NCI-H82 treated with DMSO at 0.1 percent for 48 hours (cell line): ENCODE data around the gene SRCIN1.
A peak's percentile ranks its signal among the peaks of the same experiment; 100 is the strongest.

ENCODE experiments used
- DNase-seq: peaks from one replicate; lab custom pipeline; 2025; ENCODE audit not compliant: unreplicated experiment; lab: John Stamatoyannopoulos, UW

SRCIN1 gene

DNA sequence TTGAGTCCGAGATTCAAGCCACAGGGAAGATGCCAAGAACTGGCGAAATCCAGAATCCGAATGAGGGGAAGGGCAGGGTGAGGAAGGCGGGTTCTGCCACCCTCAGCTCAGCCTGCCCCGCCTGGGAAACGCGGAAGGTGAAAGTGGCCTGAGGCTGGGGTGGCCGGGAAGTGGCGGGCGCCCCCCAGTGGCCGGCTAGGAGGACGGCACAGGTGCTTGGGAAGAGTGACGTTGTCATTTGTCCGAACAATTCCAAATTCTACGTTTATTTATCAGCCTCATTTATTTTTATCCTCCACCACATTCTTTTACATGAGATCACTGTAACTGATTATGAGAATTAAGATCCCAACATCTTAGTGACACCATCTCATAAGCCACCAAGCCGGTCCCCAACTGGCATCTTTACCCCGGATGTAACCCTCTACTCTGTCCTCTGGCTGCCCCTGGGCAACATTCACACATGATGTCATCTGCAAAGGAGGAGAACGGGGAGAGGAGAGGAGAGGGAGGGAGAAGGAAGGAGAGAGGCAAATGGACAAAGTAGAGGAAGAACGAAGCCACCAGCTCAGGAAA, 21.3 kb downstream of the SRCIN1 start:
- DNase-seq: peak; percentile 20

DNA sequence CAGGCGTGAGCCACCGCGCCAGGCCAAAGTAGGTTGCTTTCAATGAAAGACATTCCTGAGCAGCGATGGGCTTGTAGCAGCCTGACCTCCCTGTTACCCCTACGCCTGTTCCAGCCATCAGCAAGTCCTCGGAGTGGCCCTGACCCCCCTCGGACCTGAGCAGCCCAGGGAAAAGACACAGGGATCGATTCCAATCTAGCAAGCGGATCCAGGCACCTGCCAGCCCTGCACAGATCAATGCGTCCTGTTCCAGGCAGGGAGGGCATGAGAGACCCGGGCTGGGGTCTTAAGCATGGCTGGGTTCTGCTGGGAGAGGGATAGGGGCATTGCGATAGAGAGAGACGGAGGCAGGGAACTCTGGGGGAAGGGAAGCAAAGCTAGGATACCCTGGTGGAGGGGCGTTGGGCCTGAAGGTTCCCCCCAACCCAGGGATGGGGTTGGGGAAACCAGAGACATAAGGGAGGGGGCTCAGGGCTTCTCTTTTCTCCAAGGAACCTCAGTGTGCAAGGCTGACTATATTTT, 21.9 kb downstream of the SRCIN1 start:
- no peak for DNase-seq

DNA sequence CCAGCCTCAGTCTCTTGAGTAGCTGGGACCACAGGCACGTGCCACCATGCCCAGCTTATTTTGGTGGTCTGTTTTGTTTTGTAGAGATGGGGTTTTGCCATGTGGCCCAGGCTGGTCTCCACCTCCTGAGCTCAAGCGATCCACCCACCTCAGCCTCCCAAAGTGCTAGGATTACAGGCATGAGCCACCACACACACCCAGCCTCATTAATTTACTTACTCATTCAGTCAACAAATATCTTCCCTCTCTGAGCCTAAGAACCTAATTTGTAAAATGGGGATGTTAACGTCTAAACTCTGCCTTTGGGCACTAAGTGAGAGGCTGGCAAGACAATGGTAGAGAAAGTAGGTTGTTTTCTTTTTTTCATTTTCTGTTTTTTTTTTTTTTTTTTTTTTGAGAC, 22.6 kb downstream of the SRCIN1 start:
- no peak for DNase-seq

DNA sequence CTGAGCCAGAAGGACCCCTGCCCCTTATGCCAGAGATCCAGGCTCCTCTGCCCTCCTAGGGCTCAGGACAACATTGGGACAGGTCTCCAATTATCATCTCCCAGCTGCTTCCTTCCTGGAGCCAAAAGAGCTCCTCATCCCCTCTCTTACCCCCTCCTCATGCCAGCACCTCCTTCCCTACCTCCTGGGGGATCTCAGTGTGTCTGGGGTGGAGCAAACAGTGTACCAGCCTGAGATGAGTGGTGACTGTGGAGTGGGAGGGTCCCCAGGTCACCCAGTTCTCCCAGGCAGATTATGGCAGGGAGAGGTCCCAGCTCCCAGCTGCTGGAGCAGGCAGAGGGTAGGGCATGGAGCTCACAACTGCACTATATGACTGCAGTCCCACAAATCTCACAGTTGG, 23.7 kb downstream of the SRCIN1 start:
- DNase-seq: no peak

DNA sequence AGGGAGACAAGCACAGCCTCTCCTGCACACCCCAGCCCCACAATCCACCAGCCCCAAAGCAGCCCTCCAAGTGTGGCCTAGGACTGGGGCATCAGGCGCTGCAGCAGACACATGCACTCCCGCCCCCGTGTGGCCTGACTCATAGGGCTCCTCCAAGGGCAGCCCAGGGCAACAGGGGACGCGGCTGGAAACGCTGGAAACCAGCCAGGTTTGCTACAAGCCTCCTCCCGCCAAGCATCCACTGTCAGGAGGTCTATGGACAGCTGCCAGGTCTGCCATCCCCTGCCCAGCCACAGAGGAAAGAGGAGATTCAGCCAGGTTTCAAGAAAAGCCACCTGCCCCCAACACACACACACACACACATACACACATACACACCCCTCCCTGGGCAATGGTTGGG, 25.8 kb downstream of the SRCIN1 start:
- peak; percentile 73 for DNase-seq

GRCh38 chr17:38579083-38579480, 26.7 kb downstream of the SRCIN1 start:
- no peak for DNase-seq

GRCh38 chr17:38578229-38579082, 27.3 kb downstream of the SRCIN1 start:
- no peak for DNase-seq

- DNase-seq: no peak
These were observed 28.0 kb downstream of the SRCIN1 start for GRCh38 chr17:38577645-38578173.

GRCh38 chr17:38577244-38577643, 28.5 kb downstream of the SRCIN1 start:
- no peak for DNase-seq

DNA sequence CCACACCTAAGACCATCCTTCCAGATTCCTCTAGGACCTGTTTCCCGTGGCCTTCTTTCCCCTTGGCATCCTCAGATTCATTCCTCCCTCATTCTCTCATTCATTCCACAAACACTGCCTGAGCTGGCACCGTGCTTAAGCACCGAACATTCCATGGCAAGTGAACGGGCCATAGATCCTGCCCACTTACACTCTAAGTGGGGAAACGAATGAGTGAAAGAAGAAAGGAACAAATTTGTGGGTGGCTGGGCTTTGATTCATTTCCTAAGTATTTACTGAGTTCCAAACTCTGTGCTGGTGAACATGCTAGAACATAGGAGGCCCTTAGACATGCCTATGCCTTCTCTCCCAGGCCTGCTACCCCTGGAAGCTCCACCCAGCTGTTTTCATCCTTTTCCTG, 30.0 kb downstream of the SRCIN1 start:
- no peak for DNase-seq

- DNase-seq: no peak
These were observed 31.0 kb downstream of the SRCIN1 start for GRCh38 chr17:38574712-38575111.

GRCh38 chr17:38572669-38573365, 32.9 kb downstream of the SRCIN1 start:
- no peak for DNase-seq

DNA sequence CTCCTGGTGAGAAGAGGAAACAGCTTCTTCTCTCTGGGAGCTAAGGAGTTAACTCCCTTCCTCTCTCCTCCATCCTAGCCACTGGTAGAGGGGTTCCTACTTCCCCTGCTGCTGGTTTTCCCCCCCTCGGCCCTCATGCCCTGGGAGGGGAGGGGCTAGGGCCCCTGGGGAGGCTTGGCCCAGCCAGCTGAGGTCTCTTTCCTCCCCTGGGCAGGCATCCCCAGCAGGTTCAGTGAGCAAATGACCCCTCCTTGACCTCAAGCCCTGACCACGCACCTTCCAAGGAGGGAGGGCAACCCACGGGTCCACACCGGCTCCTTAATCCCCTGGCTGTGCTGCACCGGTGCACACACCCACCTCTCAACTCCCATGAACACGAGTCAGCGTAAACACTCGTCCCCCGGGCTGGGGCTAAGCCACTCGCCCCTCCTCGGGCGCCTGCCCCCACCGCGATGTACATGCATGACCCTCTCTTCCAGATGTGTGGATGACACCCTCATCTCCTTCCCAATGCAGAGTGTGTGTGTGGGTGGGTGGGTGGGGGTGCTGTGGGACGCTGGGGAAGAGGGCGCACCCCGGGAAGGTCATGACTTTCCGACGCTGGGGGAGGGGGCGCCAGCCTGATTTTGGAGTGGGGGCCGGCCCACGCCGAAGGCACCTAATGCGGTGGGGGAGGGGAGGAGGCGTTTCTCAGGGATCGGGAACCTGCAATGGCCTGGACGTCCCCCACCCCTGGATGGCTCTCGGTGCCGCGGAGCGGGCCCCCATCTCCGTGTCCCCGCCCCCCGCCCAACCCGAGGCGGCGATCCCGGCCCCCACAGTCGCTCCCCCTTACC, 33.7 kb downstream of the SRCIN1 start:
- no peak for DNase-seq

- DNase-seq: no peak
These were observed 35.8 kb downstream of the SRCIN1 start for GRCh38 chr17:38569701-38570512.

GRCh38 chr17:38568845-38569510, 36.8 kb downstream of the SRCIN1 start:
- DNase-seq: no peak

DNA sequence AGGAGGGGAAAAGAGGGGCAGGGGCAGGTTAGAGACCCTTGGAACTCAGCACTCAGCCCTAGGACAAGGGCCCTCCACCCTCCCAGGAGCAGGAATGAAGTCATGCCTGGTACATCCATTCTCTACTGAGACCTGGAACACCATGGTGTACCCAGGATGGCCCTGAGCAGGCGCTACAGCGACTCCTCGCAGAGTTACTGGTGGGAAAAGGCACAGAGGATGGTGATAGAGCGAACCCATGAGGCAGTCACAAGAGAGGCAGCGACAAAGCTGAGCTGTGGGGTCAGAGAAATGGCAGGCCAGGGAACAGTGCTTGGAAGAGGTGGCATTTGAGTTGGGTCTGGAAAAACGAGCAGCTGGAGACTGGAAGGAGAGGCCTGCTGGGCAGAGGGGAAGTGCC, 37.5 kb downstream of the SRCIN1 start:
- no peak for DNase-seq

GRCh38 chr17:38567350-38567749, 38.4 kb downstream of the SRCIN1 start:
- no peak for DNase-seq

GRCh38 chr17:38566666-38567031, 39.1 kb downstream of the SRCIN1 start:
- no peak for DNase-seq

DNA sequence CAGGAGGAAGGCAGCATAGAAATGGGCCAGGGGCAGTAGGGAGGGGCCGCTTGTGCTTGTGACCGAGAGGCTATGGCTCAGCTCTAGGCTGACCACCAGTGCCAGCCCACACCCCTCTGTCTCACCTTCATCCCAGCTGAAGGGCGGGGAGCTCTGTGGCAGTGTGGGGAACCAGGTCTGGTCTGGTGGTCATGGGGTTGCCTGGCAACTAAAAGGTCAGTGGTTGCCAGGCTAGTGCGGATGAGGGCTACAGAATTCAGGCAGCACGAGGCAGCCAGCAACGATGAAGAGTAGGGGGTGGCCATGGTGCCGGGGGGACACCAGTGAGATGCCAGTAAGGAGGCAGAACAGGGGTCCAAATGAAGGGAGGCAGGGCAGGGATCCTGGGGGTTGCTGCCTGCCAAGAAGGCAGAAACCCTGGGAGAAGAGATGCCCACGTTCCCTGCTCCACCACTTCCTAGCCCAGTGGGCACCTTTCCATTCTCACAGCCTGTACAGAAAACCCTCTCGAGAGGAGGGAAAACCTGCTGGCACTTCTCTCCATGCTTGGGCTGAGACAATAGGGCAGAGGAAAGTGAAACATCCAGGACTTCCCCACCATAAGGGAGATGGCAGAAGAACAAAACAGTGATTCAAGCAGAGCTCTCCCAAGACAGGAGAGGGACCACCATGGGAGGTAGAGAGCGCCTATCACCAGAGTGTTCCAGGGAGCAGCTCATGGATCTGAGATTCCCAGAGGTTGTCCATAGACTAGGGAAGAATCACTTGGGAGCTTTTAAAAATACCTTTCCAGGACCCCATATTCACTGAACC, 39.7 kb downstream of the SRCIN1 start:
- DNase-seq: no peak
